GM12864 (cell line): ENCODE results near the gene PRSS21.

Experiments used
- DNase-seq: peaks from one replicate; pipeline ENCODE4 v3.0.0-alpha.2; 2011; ENCODE audit warnings: low read depth
- H3K4me3 ChIP-seq: 2 replicates; pipeline ENCODE4 v1.5.1; 2011; ENCODE audit warnings: mild to moderate bottlenecking, low read depth, low read length, control low read depth
- CTCF ChIP-seq: IDR thresholded peaks from 2 replicates; pipeline ENCODE4 v1.5.1; 2011; ENCODE audit warnings: low read depth, mild to moderate bottlenecking, moderate library complexity, low read length, control low read depth, inconsistent platforms; ENCODE audit errors: missing control alignments

Gene PRSS21

GRCh38 chr16:2776500-2777139 is 40.4 kb upstream of the PRSS21 start:
- no peak for TF ChIP-seq CTCF
- peak overlapping the region; percentile 72 for H3K4me3 ChIP-seq
- no peak for DNase-seq

- peak within 1 kb of the TSS; percentile 94 for H3K4me3 ChIP-seq
- DNase-seq: peak; percentile 22
- TF ChIP-seq CTCF: no peak
Measured at GRCh38 chr16:2777231-2777902, 39.7 kb upstream of the PRSS21 start, which contains the start of gene ELOB. ELOB (minus strand) TSS chr16:2777280; CDS start chr16:2777239, 41 bp downstream.

GRCh38 chr16:2777903-2778629 is 39.0 kb upstream of the PRSS21 start:
- peak overlapping the region; percentile 94 for H3K4me3 ChIP-seq
- no peak for DNase-seq
- TF ChIP-seq CTCF: no peak

GRCh38 chr16:2778630-2778958 is 38.4 kb upstream of the PRSS21 start:
- DNase-seq: no peak
- H3K4me3 ChIP-seq: peak overlapping the region; percentile 94; the same call in 1 of the 2 replicates
- no peak for TF ChIP-seq CTCF

GRCh38 chr16:2779151-2779920 is 37.7 kb upstream of the PRSS21 start:
- no peak for DNase-seq
- no peak for TF ChIP-seq CTCF
- no peak overlapping the region for H3K4me3 ChIP-seq

- no peak overlapping the region for H3K4me3 ChIP-seq
Measured at GRCh38 chr16:2779978-2780898, 36.8 kb upstream of the PRSS21 start.

More at GRCh38 chr16:2779978-2780898, 36.8 kb upstream of the PRSS21 start:
- DNase-seq: no peak
- no peak for TF ChIP-seq CTCF
